ENCODE results near the gene AMIGO1.

AMIGO1 gene

DNA sequence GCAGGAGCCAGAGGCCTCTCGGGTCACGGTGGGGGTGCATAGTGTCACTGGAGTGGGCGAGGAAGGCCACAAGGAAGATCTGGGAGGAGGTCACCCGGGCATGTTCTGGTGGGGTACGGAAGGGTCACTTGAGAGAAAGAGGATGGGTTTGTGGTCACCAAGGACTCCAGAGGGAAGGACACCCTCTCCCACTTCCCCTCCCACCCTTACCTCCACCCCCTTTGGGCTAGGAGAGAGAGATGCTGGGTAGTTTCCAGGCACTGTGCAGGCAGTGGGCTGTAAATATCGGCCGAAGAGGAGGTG is 703 bp downstream of the AMIGO1 start:
- H3K27me3 ChIP-seq (ENCODE audit: control insufficient read depth, insufficient read depth, low read length): peaks cover 44% of the 10 kb centered on the region
- H3K9me3 ChIP-seq (ENCODE audit: control insufficient read depth, insufficient read depth, low read length): no peaks in the 10 kb centered on the region
- H3K4me3 ChIP-seq (ENCODE audit: low read depth, low read length): peak overlapping the region; percentile 95
- no peaks in the 10 kb centered on the region for H3K4me1 ChIP-seq (ENCODE audit: control insufficient read depth, insufficient read depth, low read length)
- no peak overlapping the region for H3K9ac ChIP-seq (ENCODE audit: low read depth, low read length)
- no peaks in the 10 kb centered on the region for H3K36me3 ChIP-seq (ENCODE audit: control insufficient read depth, insufficient read depth, low read length)

DNA sequence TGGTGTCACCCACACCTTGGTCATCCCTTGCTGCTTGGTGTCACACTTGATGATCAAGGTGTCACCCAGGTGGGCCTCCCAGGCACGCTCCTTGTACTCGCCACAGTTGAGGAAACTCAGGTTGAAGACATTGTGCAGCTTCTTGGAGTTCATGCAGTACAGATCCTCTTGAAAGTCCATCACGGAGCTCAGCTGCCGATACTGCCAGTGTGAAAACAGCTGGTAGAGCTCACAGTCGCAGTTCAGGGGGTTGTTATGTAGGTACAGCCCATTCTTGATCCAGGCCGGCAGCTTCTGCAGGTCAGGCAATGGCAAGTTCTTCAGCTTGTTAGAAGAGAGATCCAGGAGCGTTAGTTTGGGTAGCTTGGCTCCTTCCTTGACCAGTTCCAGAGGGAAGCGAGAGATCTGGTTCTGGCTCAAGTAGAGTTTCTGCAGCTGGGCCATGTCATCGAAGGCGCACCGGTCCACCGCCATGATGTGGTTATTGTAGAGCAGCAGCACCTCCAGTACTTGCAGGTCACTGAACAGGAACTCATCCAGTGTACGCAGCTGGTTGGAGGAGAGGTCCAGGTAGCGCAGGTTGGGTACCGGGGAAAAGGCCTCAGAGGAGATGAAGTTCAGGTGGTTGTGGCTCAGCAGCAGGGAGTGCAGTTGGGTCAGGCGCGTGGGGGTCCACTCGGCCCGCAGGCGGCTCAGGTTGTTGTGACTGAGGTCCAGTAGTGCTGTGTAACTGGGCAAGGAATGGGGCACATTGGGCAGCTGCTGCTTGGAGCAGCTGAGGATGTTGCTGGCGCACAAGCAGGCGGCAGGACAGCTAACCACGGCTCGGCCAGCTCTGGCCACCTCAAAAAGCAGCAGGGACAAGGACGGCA is 1.3 kb downstream of the AMIGO1 start:
- no peaks in the 10 kb centered on the region for H3K4me1 ChIP-seq (ENCODE audit: control insufficient read depth, insufficient read depth, low read length)
- H3K4me3 ChIP-seq (ENCODE audit: low read depth, low read length): no peak overlapping the region
- H3K9me3 ChIP-seq (ENCODE audit: control insufficient read depth, insufficient read depth, low read length): no peaks in the 10 kb centered on the region
- H3K27me3 ChIP-seq (ENCODE audit: control insufficient read depth, insufficient read depth, low read length): peaks cover 44% of the 10 kb centered on the region
- H3K36me3 ChIP-seq (ENCODE audit: control insufficient read depth, insufficient read depth, low read length): no peaks in the 10 kb centered on the region
- no peak overlapping the region for H3K9ac ChIP-seq (ENCODE audit: low read depth, low read length)

DNA sequence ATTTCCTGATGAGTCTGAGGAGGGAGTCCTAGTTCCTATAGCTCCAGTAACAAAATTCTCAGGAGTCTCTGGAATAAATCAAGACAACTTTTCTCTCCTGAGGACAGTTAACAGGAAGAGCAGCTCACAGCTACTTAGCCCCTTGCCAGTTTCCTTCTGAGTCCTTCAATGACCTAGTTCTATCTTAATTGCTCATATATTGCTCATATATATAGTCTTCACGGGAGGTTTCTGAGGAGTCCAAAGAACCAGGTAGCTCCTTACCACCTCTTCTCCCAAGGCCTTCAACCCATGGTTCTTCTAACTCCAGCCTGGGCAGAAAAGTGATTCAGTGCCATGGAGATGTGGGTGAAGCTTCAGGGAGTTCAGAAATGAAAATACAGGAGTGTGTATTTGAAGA is 4.6 kb downstream of the AMIGO1 start:
- H3K4me1 ChIP-seq (ENCODE audit: control insufficient read depth, insufficient read depth, low read length): no peaks in the 10 kb centered on the region

DNA sequence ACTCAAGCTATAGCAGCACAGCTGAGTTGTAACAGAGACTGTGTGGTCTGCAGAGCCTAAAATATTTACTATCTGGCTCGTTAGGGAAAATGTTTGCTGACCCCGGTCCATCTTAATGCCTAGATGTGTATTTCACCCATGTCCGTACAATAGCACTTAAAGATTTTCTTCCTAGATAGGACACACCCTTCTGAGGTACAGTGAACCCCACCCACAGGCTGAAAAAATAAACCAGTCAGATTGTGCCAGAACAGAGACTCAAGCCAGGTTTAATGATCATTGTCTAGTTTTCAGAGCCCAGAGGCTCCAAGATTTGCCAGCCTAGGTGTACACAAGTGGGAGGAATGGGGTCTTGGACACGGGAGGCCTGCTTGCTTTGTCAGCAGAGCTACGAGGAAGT is 5.6 kb downstream of the AMIGO1 start:
- no peak overlapping the region for H3K9ac ChIP-seq (ENCODE audit: low read depth, low read length)
- no peaks in the 10 kb centered on the region for H3K9me3 ChIP-seq (ENCODE audit: control insufficient read depth, insufficient read depth, low read length)
- no peaks in the 10 kb centered on the region for H3K4me1 ChIP-seq (ENCODE audit: control insufficient read depth, insufficient read depth, low read length)
- H3K27me3 ChIP-seq (ENCODE audit: control insufficient read depth, insufficient read depth, low read length): peaks cover 20% of the 10 kb centered on the region
- no peaks in the 10 kb centered on the region for H3K36me3 ChIP-seq (ENCODE audit: control insufficient read depth, insufficient read depth, low read length)
- H3K4me3 ChIP-seq (ENCODE audit: low read depth, low read length): no peak overlapping the region

More for the DNA sequence above, 4.6 kb downstream of the AMIGO1 start:
- no peaks in the 10 kb centered on the region for H3K9me3 ChIP-seq (ENCODE audit: control insufficient read depth, insufficient read depth, low read length)
- H3K27me3 ChIP-seq (ENCODE audit: control insufficient read depth, insufficient read depth, low read length): peaks cover 25% of the 10 kb centered on the region
- H3K4me3 ChIP-seq (ENCODE audit: low read depth, low read length): no peak overlapping the region
- no peaks in the 10 kb centered on the region for H3K36me3 ChIP-seq (ENCODE audit: control insufficient read depth, insufficient read depth, low read length)
- no peak overlapping the region for H3K9ac ChIP-seq (ENCODE audit: low read depth, low read length)

DNA sequence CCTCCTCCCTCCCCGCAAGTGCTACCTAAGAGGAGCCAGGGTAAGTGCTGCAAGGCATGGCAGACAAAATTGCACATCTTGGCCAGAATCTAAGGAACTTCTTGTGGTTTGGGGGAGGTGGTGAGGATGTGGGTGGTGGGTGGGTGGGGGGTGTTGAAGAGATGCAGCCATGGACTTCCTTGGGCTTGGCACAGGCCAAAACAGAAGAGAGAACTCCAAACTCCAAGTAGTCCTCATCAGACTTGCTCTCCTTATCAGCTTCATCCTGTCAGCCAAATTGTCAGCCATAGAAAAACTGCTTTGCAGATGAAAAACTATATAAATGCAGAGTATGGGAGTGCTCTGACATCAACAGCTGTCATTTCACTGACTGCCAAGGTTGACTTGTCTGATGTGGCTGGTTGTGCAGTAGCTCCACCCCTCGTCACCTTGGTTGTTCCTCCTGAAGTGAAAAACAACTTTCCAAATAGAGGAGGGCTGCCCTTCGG is 7.1 kb downstream of the AMIGO1 start:
- no peaks in the 10 kb centered on the region for H3K9me3 ChIP-seq (ENCODE audit: control insufficient read depth, insufficient read depth, low read length)
- no peak overlapping the region for H3K4me3 ChIP-seq (ENCODE audit: low read depth, low read length)
- peaks cover 5% of the 10 kb centered on the region for H3K4me1 ChIP-seq (ENCODE audit: control insufficient read depth, insufficient read depth, low read length)
- H3K27me3 ChIP-seq (ENCODE audit: control insufficient read depth, insufficient read depth, low read length): peaks cover 4% of the 10 kb centered on the region
- H3K36me3 ChIP-seq (ENCODE audit: control insufficient read depth, insufficient read depth, low read length): no peaks in the 10 kb centered on the region
- H3K9ac ChIP-seq (ENCODE audit: low read depth, low read length): no peak overlapping the region

- H3K36me3 ChIP-seq (ENCODE audit: control insufficient read depth, insufficient read depth, low read length): no peaks in the 10 kb centered on the region
- peaks cover 6% of the 10 kb centered on the region for H3K4me1 ChIP-seq (ENCODE audit: control insufficient read depth, insufficient read depth, low read length)
- H3K27me3 ChIP-seq (ENCODE audit: control insufficient read depth, insufficient read depth, low read length): peaks cover 3% of the 10 kb centered on the region
- H3K9me3 ChIP-seq (ENCODE audit: control insufficient read depth, insufficient read depth, low read length): no peaks in the 10 kb centered on the region
- H3K9ac ChIP-seq (ENCODE audit: low read depth, low read length): no peak overlapping the region
- H3K4me3 ChIP-seq (ENCODE audit: low read depth, low read length): no peak overlapping the region
Measured at GRCh38 chr1:109501644-109502363, 7.7 kb downstream of the AMIGO1 start.

DNA sequence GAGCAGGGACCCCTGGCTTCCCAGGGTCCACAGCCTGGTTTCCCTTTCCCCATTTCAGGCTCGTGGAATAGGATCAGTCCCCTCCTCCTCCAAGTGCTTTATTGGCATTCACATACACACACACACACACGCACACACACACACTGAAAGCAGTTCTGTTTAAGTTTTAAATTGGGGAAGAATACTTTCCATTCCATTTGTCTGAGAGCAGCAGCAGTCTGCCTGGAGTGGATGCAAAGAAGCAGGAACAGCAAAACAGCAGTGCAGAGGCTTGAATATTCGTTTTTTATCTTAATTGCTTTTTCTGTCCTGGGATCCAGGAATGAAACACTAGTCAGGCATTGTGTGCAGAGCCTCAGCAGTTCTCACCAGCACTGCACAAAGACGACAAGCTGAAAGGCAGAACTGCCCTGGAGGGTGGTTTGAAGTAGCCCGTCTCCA is 8.6 kb downstream of the AMIGO1 start:
- H3K4me3 ChIP-seq (ENCODE audit: low read depth, low read length): no peak overlapping the region
- H3K27me3 ChIP-seq (ENCODE audit: control insufficient read depth, insufficient read depth, low read length): no peaks in the 10 kb centered on the region
- H3K9me3 ChIP-seq (ENCODE audit: control insufficient read depth, insufficient read depth, low read length): no peaks in the 10 kb centered on the region
- no peaks in the 10 kb centered on the region for H3K36me3 ChIP-seq (ENCODE audit: control insufficient read depth, insufficient read depth, low read length)
- H3K4me1 ChIP-seq (ENCODE audit: control insufficient read depth, insufficient read depth, low read length): peaks cover 6% of the 10 kb centered on the region
- no peak overlapping the region for H3K9ac ChIP-seq (ENCODE audit: low read depth, low read length)

GRCh38 chr1:109499661-109500536 is 9.6 kb downstream of the AMIGO1 start:
- no peaks in the 10 kb centered on the region for H3K9me3 ChIP-seq (ENCODE audit: control insufficient read depth, insufficient read depth, low read length)
- no peak overlapping the region for H3K4me3 ChIP-seq (ENCODE audit: low read depth, low read length)
- peaks cover 6% of the 10 kb centered on the region for H3K4me1 ChIP-seq (ENCODE audit: control insufficient read depth, insufficient read depth, low read length)
- no peak overlapping the region for H3K9ac ChIP-seq (ENCODE audit: low read depth, low read length)
- H3K36me3 ChIP-seq (ENCODE audit: control insufficient read depth, insufficient read depth, low read length): no peaks in the 10 kb centered on the region
- H3K27me3 ChIP-seq (ENCODE audit: control insufficient read depth, insufficient read depth, low read length): no peaks in the 10 kb centered on the region

- no peak overlapping the region for H3K4me3 ChIP-seq (ENCODE audit: low read depth, low read length)
- no peaks in the 10 kb centered on the region for H3K36me3 ChIP-seq (ENCODE audit: control insufficient read depth, insufficient read depth, low read length)
- H3K4me1 ChIP-seq (ENCODE audit: control insufficient read depth, insufficient read depth, low read length): peaks cover 6% of the 10 kb centered on the region
- H3K27me3 ChIP-seq (ENCODE audit: control insufficient read depth, insufficient read depth, low read length): no peaks in the 10 kb centered on the region
- no peak overlapping the region for H3K9ac ChIP-seq (ENCODE audit: low read depth, low read length)
- H3K9me3 ChIP-seq (ENCODE audit: control insufficient read depth, insufficient read depth, low read length): no peaks in the 10 kb centered on the region
Measured at GRCh38 chr1:109499081-109499480, 10.4 kb downstream of the AMIGO1 start.

- no peaks in the 10 kb centered on the region for H3K27me3 ChIP-seq (ENCODE audit: control insufficient read depth, insufficient read depth, low read length)
- H3K9me3 ChIP-seq (ENCODE audit: control insufficient read depth, insufficient read depth, low read length): no peaks in the 10 kb centered on the region
- H3K9ac ChIP-seq (ENCODE audit: low read depth, low read length): no peak overlapping the region
- H3K4me3 ChIP-seq (ENCODE audit: low read depth, low read length): peak overlapping the region; percentile 8
- peaks cover 9% of the 10 kb centered on the region for H3K4me1 ChIP-seq (ENCODE audit: control insufficient read depth, insufficient read depth, low read length)
- no peaks in the 10 kb centered on the region for H3K36me3 ChIP-seq (ENCODE audit: control insufficient read depth, insufficient read depth, low read length)
Measured at GRCh38 chr1:109498161-109498801, 11.2 kb downstream of the AMIGO1 start.

Measured in iPS-15b (cell line).